GM12891 (cell line): ENCODE data around the gene RALGAPA2.

ENCODE experiments used
- POLR2A ChIP-seq: IDR thresholded peaks from 2 replicates; pipeline ENCODE4 v1.6.1; 2011; ENCODE audit warnings: low read depth, low read length, control low read depth
- POLR2AphosphoS5 ChIP-seq: IDR thresholded peaks from 2 replicates; pipeline ENCODE4 v1.6.1; 2011; ENCODE audit warnings: low read depth, low read length, control low read depth
- SPI1 ChIP-seq: IDR thresholded peaks from 2 replicates; pipeline ENCODE4 v1.6.1; 2011; ENCODE audit warnings: low read depth, low read length, control low read depth
- TAF1 ChIP-seq: IDR thresholded peaks from 2 replicates; pipeline ENCODE4 v1.6.1; 2011; ENCODE audit warnings: low read depth, low read length, control low read depth

DNA sequence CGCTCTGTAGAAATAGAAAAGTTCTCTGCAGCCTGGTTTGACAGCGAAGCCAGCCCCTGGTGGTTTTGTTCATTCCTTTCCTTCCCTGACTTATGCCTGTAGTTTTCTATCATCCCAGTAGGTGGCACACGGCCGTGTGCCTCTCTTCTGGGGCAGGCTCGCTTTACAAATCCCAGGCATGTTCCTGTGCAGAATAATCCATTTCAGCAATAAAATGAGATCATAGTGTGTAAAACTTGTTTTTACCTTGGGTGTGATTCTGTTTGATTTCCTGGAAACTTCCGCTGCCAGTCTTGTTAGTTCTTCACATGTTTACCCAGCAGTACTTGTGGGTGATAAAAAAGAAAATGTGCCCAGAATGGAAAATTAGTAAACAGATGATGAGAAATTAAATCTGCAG is 352.0 kb downstream of the RALGAPA2 start:
- TF ChIP-seq POLR2AphosphoS5 (no peak), POLR2A (no peak), TAF1 (no peak), SPI1 (no peak)
